Loucy (cell line): ENCODE data around the gene SERINC1.
A peak's percentile ranks its signal among the peaks of the same experiment; 100 is the strongest.

Source experiments
- EZH2phosphoT487 ChIP-seq: fragments of 200-600 bp; IDR thresholded peaks from 2 replicates; pipeline ENCODE4 v1.6.1; 2018; ENCODE audit warnings: antibody characterized with exemption, mild to moderate bottlenecking, moderate library complexity, borderline replicate concordance
- TF ChIP-seq, protein P1 (sequence below): fragments of 200-600 bp; sonication (generic); conservative IDR thresholded peaks from 2 replicates; pipeline ENCODE4 v1.5.1; 2014; ENCODE audit warnings: mild to moderate bottlenecking, antibody characterized with exemption, low read length

DNA sequence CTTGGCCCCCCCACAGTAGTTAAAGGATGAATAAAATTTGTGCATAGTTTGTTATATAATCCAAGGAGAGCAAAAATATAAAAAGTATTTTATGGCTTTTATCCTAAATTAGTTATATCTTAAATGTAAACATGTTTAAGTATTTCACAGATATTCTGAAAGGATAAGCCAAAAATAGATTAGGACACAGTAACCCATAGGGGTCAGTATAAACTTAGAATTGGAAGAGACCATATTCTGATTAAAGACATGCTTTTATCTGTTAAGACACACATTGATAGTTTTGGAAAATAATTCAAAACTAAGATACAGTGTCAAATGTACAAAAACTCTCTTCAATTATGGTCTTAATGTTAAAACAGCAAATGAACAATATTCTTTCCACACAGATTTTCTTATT, 4.5 kb upstream of the SERINC1 start:
- TF ChIP-seq, protein P1, sequence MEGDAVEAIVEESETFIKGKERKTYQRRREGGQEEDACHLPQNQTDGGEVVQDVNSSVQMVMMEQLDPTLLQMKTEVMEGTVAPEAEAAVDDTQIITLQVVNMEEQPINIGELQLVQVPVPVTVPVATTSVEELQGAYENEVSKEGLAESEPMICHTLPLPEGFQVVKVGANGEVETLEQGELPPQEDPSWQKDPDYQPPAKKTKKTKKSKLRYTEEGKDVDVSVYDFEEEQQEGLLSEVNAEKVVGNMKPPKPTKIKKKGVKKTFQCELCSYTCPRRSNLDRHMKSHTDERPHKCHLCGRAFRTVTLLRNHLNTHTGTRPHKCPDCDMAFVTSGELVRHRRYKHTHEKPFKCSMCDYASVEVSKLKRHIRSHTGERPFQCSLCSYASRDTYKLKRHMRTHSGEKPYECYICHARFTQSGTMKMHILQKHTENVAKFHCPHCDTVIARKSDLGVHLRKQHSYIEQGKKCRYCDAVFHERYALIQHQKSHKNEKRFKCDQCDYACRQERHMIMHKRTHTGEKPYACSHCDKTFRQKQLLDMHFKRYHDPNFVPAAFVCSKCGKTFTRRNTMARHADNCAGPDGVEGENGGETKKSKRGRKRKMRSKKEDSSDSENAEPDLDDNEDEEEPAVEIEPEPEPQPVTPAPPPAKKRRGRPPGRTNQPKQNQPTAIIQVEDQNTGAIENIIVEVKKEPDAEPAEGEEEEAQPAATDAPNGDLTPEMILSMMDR, result peak; percentile 73
- no peak for TF ChIP-seq EZH2phosphoT487
